NCI-H526 treated with DMSO at 0.1 percent for 48 hours (cell line): Measurements from ENCODE around the gene PLXNB2.
"Not testable (repeated sequence)": the region's sequence is repeated elsewhere in the genome, so short reads cannot be mapped to it uniquely, and the experiment has no call there.

Experiments
- DNase-seq: peaks from one replicate; lab custom pipeline; 2025; lab: John Stamatoyannopoulos, UW

PLXNB2 gene

DNA sequence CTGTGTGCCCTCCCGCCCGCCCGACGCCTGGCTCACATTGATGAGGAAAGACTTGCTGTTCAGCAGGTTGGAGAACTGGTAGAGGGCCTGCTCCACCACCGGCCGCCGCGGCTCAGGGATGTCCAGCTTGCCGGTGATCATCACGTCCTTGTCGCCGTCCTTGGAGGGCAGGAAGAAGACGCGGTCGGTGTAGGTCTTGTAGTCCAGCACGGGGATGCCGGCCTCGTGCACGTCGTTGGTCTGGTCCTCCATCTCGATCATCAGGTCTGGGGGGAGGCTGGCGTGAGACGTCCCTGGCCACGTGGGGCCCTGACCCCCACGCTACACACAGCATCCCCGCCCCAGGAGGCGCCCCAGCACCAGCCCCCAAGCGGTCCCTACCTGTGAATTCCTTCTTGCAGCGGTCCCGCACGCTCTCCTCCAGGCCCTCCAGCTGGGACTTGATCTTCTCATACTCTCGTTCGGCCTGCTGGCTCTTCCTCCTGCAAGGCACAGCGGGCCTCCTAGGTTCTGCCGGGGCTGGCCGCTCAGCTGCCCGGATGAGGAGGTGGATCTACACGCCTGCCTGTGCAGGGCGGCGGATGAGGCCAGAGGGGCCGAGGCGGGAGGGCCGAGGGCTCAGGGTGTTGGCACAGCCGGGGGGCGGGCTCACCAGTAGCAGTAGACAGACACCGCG, 26.6 kb downstream of the PLXNB2 start:
- no peak for DNase-seq

DNA sequence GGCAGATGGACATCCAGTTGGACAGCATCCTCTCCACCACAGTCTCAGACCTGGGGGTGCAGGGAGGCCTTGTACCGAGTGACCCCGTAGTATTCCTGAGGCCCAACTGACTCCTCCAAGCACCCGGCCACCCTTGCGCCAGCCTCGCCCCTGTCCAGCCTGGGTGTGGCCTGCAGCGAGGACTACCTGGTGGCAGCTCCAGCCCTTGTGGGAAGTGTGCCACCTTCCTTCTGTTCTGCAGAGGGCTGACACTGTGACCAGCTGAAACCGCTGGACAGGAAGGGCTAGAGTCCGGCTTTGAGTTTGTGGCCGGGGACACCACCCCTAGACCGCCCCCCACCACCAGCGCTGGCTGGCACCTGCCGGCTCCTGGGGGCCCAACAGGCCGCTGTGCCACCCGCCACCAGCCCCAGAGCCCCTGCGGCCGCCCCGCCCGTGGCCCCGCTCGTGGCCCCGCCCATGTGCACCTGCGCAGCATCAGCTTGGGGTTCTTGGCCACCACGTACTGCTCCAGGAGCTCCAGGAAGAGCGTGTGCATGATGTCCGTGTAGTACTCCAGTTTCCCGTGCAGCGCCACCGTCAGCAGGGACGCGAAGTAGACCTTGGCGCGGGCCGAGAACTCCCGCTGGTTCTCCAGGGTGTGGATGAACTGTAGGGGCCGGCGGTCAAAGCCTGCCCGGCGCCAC, 27.3 kb downstream of the PLXNB2 start:
- DNase-seq: no peak

- no peak for DNase-seq
These were observed 28.4 kb downstream of the PLXNB2 start for GRCh38 chr22:50278956-50279619.

GRCh38 chr22:50278461-50278860, 29.0 kb downstream of the PLXNB2 start:
- no peak for DNase-seq

DNA sequence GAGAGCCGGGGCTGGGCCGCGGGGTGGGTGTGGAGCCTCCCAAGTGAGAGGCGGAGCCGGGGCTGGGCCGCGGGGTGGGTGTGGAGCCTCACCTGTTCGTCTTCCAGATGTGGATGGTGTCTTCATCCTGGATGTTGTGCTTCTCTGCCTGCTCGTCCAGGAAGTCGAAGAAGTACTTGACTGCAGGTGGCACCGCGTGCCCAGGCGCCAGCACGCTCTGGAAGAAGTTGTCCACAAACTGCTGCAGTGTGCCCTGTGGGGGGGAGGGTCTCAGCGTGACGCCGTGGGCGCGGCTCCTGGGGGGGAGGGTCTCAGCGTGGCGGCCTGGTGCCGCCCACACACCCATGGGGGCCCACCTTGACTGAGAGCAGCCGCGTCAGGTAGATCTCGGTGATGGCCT, 29.7 kb downstream of the PLXNB2 start:
- DNase-seq: no peak

- no peak for DNase-seq
These were observed 31.3 kb downstream of the PLXNB2 start for GRCh38 chr22:50276143-50276542.

- no peak for DNase-seq
These were observed 32.0 kb downstream of the PLXNB2 start for GRCh38 chr22:50275181-50276055.

GRCh38 chr22:50274771-50275170, 32.7 kb downstream of the PLXNB2 start:
- DNase-seq: no peak

GRCh38 chr22:50274311-50274710, 33.1 kb downstream of the PLXNB2 start:
- DNase-seq: no peak

GRCh38 chr22:50273781-50274180, 33.7 kb downstream of the PLXNB2 start:
- not testable (repeated sequence) for DNase-seq

GRCh38 chr22:50273352-50273751, 34.1 kb downstream of the PLXNB2 start:
- not testable (repeated sequence) for DNase-seq

DNA sequence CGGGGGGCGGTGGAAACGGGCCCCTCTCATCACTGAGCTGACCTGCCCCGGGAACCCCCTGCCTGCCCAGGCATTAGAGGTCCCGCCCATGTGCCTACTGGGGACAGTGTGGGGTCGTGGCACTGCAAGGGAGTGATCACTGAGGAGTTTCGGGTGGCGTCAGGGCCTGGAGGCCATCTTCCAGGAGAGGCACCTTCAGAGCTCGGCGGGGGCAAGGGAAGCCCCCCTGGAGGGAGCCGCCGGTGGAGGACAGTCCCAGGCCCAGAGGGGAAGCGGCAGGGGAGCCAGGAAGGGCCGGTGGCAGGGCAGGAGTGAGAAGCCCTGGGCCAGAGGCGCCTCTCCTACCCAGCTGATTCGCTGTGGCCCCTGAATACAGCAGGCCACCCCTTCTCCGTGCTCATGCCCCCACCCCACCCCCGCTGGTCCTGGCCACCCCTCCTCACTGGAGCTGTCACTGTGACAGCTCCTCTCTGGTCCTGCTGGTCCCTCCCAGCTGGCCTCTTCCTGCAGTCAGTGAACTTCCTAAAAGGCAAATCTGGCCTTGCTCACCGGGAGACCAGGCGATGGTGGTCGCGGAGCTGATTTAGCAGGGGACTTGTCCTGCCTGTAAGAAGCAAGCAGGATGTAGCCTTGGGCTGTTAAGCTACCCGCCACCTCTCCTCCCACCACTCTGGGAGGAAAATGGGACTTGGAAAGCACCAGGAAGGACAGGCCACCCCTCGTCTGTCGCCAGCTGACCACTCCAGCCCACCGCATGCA, 35.2 kb downstream of the PLXNB2 start:
- DNase-seq: no peak

- DNase-seq: peak; percentile 32
These were observed 35.9 kb downstream of the PLXNB2 start for GRCh38 chr22:50271519-50271970.

GRCh38 chr22:50270666-50271394, 36.6 kb downstream of the PLXNB2 start:
- no peak for DNase-seq

DNA sequence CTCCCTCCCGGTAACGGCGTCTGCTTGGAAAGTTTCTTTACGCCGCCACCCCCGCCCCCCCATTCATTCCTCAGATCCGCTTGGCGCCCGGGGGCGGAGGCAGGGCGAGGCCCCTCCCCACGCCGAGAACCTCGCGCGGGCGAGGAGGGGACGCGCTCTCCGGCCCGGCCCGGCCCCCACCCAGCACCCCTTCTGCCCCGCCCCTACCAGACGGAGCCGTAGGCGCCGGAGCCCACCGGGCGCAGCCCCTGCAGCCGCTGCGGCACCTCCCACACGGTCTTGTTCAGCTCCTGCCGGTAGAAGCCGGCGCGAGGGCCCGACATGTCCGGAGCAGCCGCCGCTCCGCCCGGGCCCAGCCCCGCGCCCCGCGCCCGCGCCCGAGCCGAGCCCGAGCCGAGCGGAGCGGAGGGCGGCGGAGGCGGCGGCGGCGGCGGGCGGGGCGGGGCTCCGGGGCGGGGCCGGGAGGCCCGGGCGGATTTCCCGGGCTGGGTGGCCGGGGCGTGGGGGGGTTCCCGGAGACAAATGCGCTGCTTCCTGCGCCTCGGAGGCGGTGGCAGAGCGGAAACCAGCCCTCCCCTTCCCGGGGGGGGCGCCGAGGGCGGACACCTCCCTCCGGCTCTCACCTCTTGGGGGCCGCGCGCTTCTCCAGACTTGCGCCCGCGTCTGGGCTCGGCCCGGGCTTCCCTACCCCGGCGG, 37.3 kb downstream of the PLXNB2 start, which contains the start of gene MAPK11:
Gene MAPK11, minus strand, starts transcription at position 411 of the 696 bp plus-strand sequence. Its CDS starts 88 bp downstream, at position 323.
- DNase-seq: no peak

GRCh38 chr22:50269573-50269969, 37.9 kb downstream of the PLXNB2 start:
- no peak for DNase-seq

DNA sequence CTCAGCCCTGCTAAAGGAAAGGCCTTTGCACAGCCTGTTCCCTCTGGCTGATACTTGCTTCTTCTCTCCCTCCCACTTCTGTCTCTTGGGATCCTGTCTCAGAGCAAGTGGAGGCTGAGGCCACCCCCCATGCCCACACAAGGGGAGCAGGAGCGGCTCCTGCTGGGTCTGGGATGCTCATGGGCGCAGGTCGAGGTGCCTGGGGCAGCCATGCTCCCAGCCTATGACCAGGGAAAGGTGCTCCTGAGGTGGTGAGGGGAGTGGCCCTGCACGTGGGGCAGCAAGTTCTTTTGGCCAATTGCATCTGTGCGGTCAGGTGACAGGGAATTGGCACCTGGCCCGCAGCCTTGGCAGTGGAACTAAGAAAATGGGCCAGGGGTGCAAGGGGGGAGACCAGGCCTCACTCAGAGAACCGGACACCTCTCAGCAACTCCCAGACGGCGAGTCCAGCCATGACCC, 38.8 kb downstream of the PLXNB2 start:
- DNase-seq: no peak

GRCh38 chr22:50267591-50268390, 39.7 kb downstream of the PLXNB2 start:
- no peak for DNase-seq

GRCh38 chr22:50266994-50267393, 40.5 kb downstream of the PLXNB2 start:
- DNase-seq: no peak
